IPS DF 6.9 (cell line): ENCODE data around the gene CSNK1D.

Source experiments
- DNase-seq: peaks from one replicate; pipeline ENCODE4 v3.0.0-alpha.2; 2013; ENCODE audit warnings: low read depth, low spot score
- H3K27ac ChIP-seq: one replicate; pipeline ENCODE4 v1.5.1; 2013; ENCODE audit warnings: low read length, control low read depth
- H3K27me3 ChIP-seq: 2 replicates; pipeline ENCODE4 v1.6.1; 2013; ENCODE audit warnings: mild to moderate bottlenecking, low read length; ENCODE audit not compliant: control insufficient read depth, insufficient read depth
- H3K36me3 ChIP-seq: 2 replicates; pipeline ENCODE4 v1.6.1; 2013; ENCODE audit warnings: low read length; ENCODE audit not compliant: control insufficient read depth, insufficient read depth
- H3K4me1 ChIP-seq: 2 replicates; pipeline ENCODE4 v1.6.1; 2013; ENCODE audit warnings: low read length; ENCODE audit not compliant: control insufficient read depth, insufficient read depth
- H3K4me3 ChIP-seq: 2 replicates; pipeline ENCODE4 v1.5.1; 2013; ENCODE audit warnings: mild to moderate bottlenecking, low read length
- H3K9me3 ChIP-seq: 2 replicates; pipeline ENCODE4 v1.6.1; 2013; ENCODE audit warnings: low read length, inconsistent platforms; ENCODE audit not compliant: control insufficient read depth, insufficient read depth
- WGBS: extraction: QIAGEN DNeasy Blood & Tissue Kit; methylation state at CpG from one replicate; pipeline ENCODE4 v1.1.7; 2013; ENCODE audit warnings: mixed read lengths, missing lambda C conversion rate; ENCODE audit not compliant: insufficient read length, insufficient coverage; 5-methylcytosine and 5-hydroxymethylcytosine counted together

Gene CSNK1D

GRCh38 chr17:82309656-82310570 is 36.4 kb upstream of the CSNK1D start:
- H3K9me3 ChIP-seq = no peaks in the 10 kb centered on the region
- no peak overlapping the region for H3K4me3 ChIP-seq
- H3K27ac ChIP-seq = no peak overlapping the region
- H3K36me3 ChIP-seq = no peaks in the 10 kb centered on the region
- no CpG with 5 or more reads among the region's 27 CpGs for WGBS
- H3K4me1 ChIP-seq = no peaks in the 10 kb centered on the region
- DNase-seq = no peak
- no peaks in the 10 kb centered on the region for H3K27me3 ChIP-seq

- WGBS = no CpG with 5 or more reads among the region's 20 CpGs
- H3K4me1 ChIP-seq = no peaks in the 10 kb centered on the region
- no peak for DNase-seq
- H3K4me3 ChIP-seq = no peak overlapping the region
- no peaks in the 10 kb centered on the region for H3K9me3 ChIP-seq
- no peak overlapping the region for H3K27ac ChIP-seq
- H3K36me3 ChIP-seq = no peaks in the 10 kb centered on the region
- H3K27me3 ChIP-seq = no peaks in the 10 kb centered on the region
Observed at GRCh38 chr17:82305727-82306300, 32.3 kb upstream of the CSNK1D start.

GRCh38 chr17:82304826-82305726 is 31.6 kb upstream of the CSNK1D start:
- Histone ChIP-seq H3K27ac (no peak overlapping the region), H3K4me1 (no peaks in the 10 kb centered on the region), H3K36me3 (no peaks in the 10 kb centered on the region), H3K4me3 (no peak overlapping the region), H3K27me3 (no peaks in the 10 kb centered on the region), H3K9me3 (no peaks in the 10 kb centered on the region)
- DNase-seq = no peak
- no CpG with 5 or more reads among the region's 23 CpGs for WGBS

GRCh38 chr17:82303944-82304808 is 30.7 kb upstream of the CSNK1D start:
- Histone ChIP-seq H3K27me3 (no peaks in the 10 kb centered on the region), H3K27ac (no peak overlapping the region), H3K36me3 (no peaks in the 10 kb centered on the region), H3K4me3 (no peak overlapping the region), H3K4me1 (no peaks in the 10 kb centered on the region), H3K9me3 (no peaks in the 10 kb centered on the region)
- no peak for DNase-seq
- no CpG with 5 or more reads among the region's 26 CpGs for WGBS

- Histone ChIP-seq H3K4me1 (no peaks in the 10 kb centered on the region), H3K9me3 (no peaks in the 10 kb centered on the region), H3K27me3 (no peaks in the 10 kb centered on the region), H3K27ac (no peak overlapping the region), H3K36me3 (no peaks in the 10 kb centered on the region), H3K4me3 (no peak overlapping the region)
- DNase-seq = no peak
- WGBS = no CpG with 5 or more reads among the region's 35 CpGs
Observed at GRCh38 chr17:82302991-82303943, 29.8 kb upstream of the CSNK1D start.

- Histone ChIP-seq H3K36me3 (no peaks in the 10 kb centered on the region), H3K4me3 (no peak overlapping the region), H3K27me3 (no peaks in the 10 kb centered on the region), H3K4me1 (no peaks in the 10 kb centered on the region), H3K27ac (no peak overlapping the region), H3K9me3 (no peaks in the 10 kb centered on the region)
- no CpG with 5 or more reads among the region's 15 CpGs for WGBS
- DNase-seq = no peak
Observed at GRCh38 chr17:82302568-82302963, 29.1 kb upstream of the CSNK1D start.

- no peak overlapping the region for H3K4me3 ChIP-seq
- H3K9me3 ChIP-seq = no peaks in the 10 kb centered on the region
- no peaks in the 10 kb centered on the region for H3K4me1 ChIP-seq
- DNase-seq = no peak
- no CpG with 5 or more reads among the region's 23 CpGs for WGBS
- H3K27ac ChIP-seq = no peak overlapping the region
- no peaks in the 10 kb centered on the region for H3K36me3 ChIP-seq
- H3K27me3 ChIP-seq = no peaks in the 10 kb centered on the region
Observed at GRCh38 chr17:82301916-82302567, 28.5 kb upstream of the CSNK1D start.

- H3K4me1 ChIP-seq = no peaks in the 10 kb centered on the region
Observed at GRCh38 chr17:82301300-82301915, 27.9 kb upstream of the CSNK1D start.

More at GRCh38 chr17:82301300-82301915, 27.9 kb upstream of the CSNK1D start:
- Histone ChIP-seq H3K27ac (no peak overlapping the region), H3K36me3 (no peaks in the 10 kb centered on the region), H3K4me3 (no peak overlapping the region), H3K9me3 (no peaks in the 10 kb centered on the region), H3K27me3 (no peaks in the 10 kb centered on the region)
- DNase-seq = no peak
- WGBS = no CpG with 5 or more reads among the region's 12 CpGs
